ENCODE data around the gene CD22.
"Not testable (repeated sequence)": the region's sequence is repeated elsewhere in the genome, so short reads cannot be mapped to it uniquely, and the experiment has no call there.

Gene CD22

GRCh38 chr19:35357867-35358573 lies 29.0 kb downstream of the CD22 start, which contains the start of gene FFAR3:
FFAR3 (plus strand) TSS chr19:35358460; CDS start chr19:35358891, 431 bp downstream.
- DNase-seq (ENCODE audit: low read depth in 2 of 2, low spot score in 1 of 2), result no peak

GRCh38 chr19:35358834-35359233 lies 29.8 kb downstream of the CD22 start:
- not testable (repeated sequence) for DNase-seq (ENCODE audit: low read depth in 2 of 2, low spot score in 1 of 2)

- DNase-seq (ENCODE audit: low read depth in 2 of 2, low spot score in 1 of 2), result not testable (repeated sequence)
Observed at GRCh38 chr19:35359395-35359794, 30.4 kb downstream of the CD22 start.

GRCh38 chr19:35360081-35360480 lies 31.1 kb downstream of the CD22 start:
- DNase-seq (ENCODE audit: low read depth in 2 of 2, low spot score in 1 of 2), result not testable (repeated sequence)

- DNase-seq (ENCODE audit: low read depth in 2 of 2, low spot score in 1 of 2), result no peak
Observed at GRCh38 chr19:35360880-35361420, 32.0 kb downstream of the CD22 start.

- DNase-seq (ENCODE audit: low read depth in 2 of 2, low spot score in 1 of 2), result no peak
Observed at GRCh38 chr19:35362261-35363000, 33.4 kb downstream of the CD22 start.

- no peak for DNase-seq (ENCODE audit: low read depth in 2 of 2, low spot score in 1 of 2)
Observed at GRCh38 chr19:35363001-35363590, 34.1 kb downstream of the CD22 start.

GRCh38 chr19:35363711-35364425 lies 34.9 kb downstream of the CD22 start:
- no peak for DNase-seq (ENCODE audit: low read depth in 2 of 2, low spot score in 1 of 2)

GRCh38 chr19:35365303-35365702 lies 36.3 kb downstream of the CD22 start:
- no peak for DNase-seq (ENCODE audit: low read depth in 2 of 2, low spot score in 1 of 2)

GRCh38 chr19:35368378-35368777 lies 39.4 kb downstream of the CD22 start:
- DNase-seq (ENCODE audit: low read depth in 2 of 2, low spot score in 1 of 2), result no peak

- DNase-seq (ENCODE audit: low read depth in 2 of 2, low spot score in 1 of 2), result no peak
Observed at GRCh38 chr19:35369522-35369921, 40.5 kb downstream of the CD22 start.

- DNase-seq (ENCODE audit: low read depth in 2 of 2, low spot score in 1 of 2), result no peak
Observed at GRCh38 chr19:35370722-35371121, 41.7 kb downstream of the CD22 start, which contains the start of gene GPR42. GPR42 (plus strand) TSS chr19:35371068; CDS start chr19:35371360, 292 bp downstream.

- no peak for DNase-seq (ENCODE audit: low read depth in 2 of 2, low spot score in 1 of 2)
Observed at GRCh38 chr19:35373492-35373891, 44.5 kb downstream of the CD22 start.

GRCh38 chr19:35374031-35374430 lies 45.0 kb downstream of the CD22 start:
- DNase-seq (ENCODE audit: low read depth in 2 of 2, low spot score in 1 of 2), result not testable (repeated sequence)

GRCh38 chr19:35375505-35376307 lies 46.7 kb downstream of the CD22 start:
- no peak for DNase-seq (ENCODE audit: low read depth in 2 of 2, low spot score in 1 of 2)

GRCh38 chr19:35377656-35378055 lies 48.7 kb downstream of the CD22 start:
- no peak for DNase-seq (ENCODE audit: low read depth in 2 of 2, low spot score in 1 of 2)

GRCh38 chr19:35378356-35378755 lies 49.4 kb downstream of the CD22 start:
- DNase-seq (ENCODE audit: low read depth in 2 of 2, low spot score in 1 of 2), result no peak

GRCh38 chr19:35379545-35379944 lies 50.6 kb downstream of the CD22 start:
- DNase-seq (ENCODE audit: low read depth in 2 of 2, low spot score in 1 of 2), result not testable (repeated sequence)

GRCh38 chr19:35379992-35380391 lies 51.0 kb downstream of the CD22 start:
- DNase-seq (ENCODE audit: low read depth in 2 of 2, low spot score in 1 of 2), result no peak

GRCh38 chr19:35380450-35381124 lies 51.6 kb downstream of the CD22 start:
- DNase-seq (ENCODE audit: low read depth in 2 of 2, low spot score in 1 of 2), result no peak

Data from stimulated activated CD8-positive, alpha-beta memory T cell treated with anti-CD3 and anti-CD28 coated beads, Interleukin-4, amount 100 ng/mL, for 4 hours (primary cell).